Measurements from ENCODE around the gene LPAR5. TPM values are rescaled to one million over a fixed set of nuclear protein-coding genes. Genes with fewer than 3 reads are reported as not detected.

The LPAR5 gene
- total RNA-seq, 1 donor from 2014 or later: 0.73 TPM

GRCh38 chr12:6650832-6651231, 15.1 kb upstream of the LPAR5 start:
- peaks cover 5% of the 10 kb centered on the region for H3K4me1 ChIP-seq (ENCODE audit: insufficient read depth, low read length)

GRCh38 chr12:6647083-6647604, 11.4 kb upstream of the LPAR5 start, which contains the start of gene ACRBP:
Gene ACRBP (minus strand): TSS chr12:6647432. CDS start chr12:6647366, 66 bp downstream.
- Mint-ChIP-seq H3K9me3 (ENCODE audit: unreplicated experiment) (peaks cover 53% of the 10 kb centered on the region), H3K27ac (ENCODE audit: unreplicated experiment) (peak within 1 kb of the TSS; percentile 72), H3K4me3 (ENCODE audit: unreplicated experiment) (no peak within 1 kb of the TSS), H3K4me1 (ENCODE audit: low read depth, unreplicated experiment) (no peaks in the 10 kb centered on the region), H3K27me3 (ENCODE audit: low read depth, unreplicated experiment) (peaks cover 4% of the 10 kb centered on the region), H3K36me3 (ENCODE audit: low read depth, unreplicated experiment) (peaks cover 53% of the 10 kb centered on the region)
- Histone ChIP-seq H3K9ac (ENCODE audit: low read length) (peak within 1 kb of the TSS; percentile 55), H3K36me3 (ENCODE audit: insufficient read depth, low read length) (peaks cover 10% of the 10 kb centered on the region), H3K9me3 (ENCODE audit: insufficient read depth, low read depth, low read length) (peaks cover 18% of the 10 kb centered on the region), H2AFZ (ENCODE audit: low read depth, low read length) (peak within 1 kb of the TSS; percentile 47), H3K79me2 (ENCODE audit: insufficient read depth, low read length) (no peaks in the 10 kb centered on the region), H3K27me3 (ENCODE audit: insufficient read depth, low read length) (no peaks in the 10 kb centered on the region), H3K4me2 (ENCODE audit: low read length) (peak within 1 kb of the TSS; percentile 86), H3K27ac (ENCODE audit: low read depth, low read length) (no peak within 1 kb of the TSS), H4K20me1 (ENCODE audit: insufficient read depth, low read length) (no peaks in the 10 kb centered on the region), H3K4me3 (ENCODE audit: insufficient read depth, low read depth, low read length) (peak within 1 kb of the TSS; percentile 51), H3K4me1 (ENCODE audit: insufficient read depth, low read length) (peaks cover 5% of the 10 kb centered on the region)
- no peak for TF ChIP-seq CTCF (IDR thresholded peaks at IDR 0.05; ENCODE audit: insufficient read depth, low read depth, low read length)
- no peak for TF ChIP-seq EZH2 (IDR thresholded peaks at IDR 0.05; ENCODE audit: insufficient read depth, low read length)
- DNase-seq (ENCODE audit: low read depth) (peak; percentile 35), FAIRE-seq (no peak)

More at GRCh38 chr12:6650832-6651231, 15.1 kb upstream of the LPAR5 start:
- H3K27me3 Mint-ChIP-seq (ENCODE audit: low read depth, unreplicated experiment): peaks cover 1% of the 10 kb centered on the region
- no peaks in the 10 kb centered on the region for H4K20me1 ChIP-seq (ENCODE audit: insufficient read depth, low read length)
- H3K27ac Mint-ChIP-seq (ENCODE audit: unreplicated experiment): no peak overlapping the region
- no peak overlapping the region for H3K4me2 ChIP-seq (ENCODE audit: low read length)
- DNase-seq (ENCODE audit: low read depth) (no peak), FAIRE-seq (no peak)
- no peak overlapping the region for H3K4me3 Mint-ChIP-seq (ENCODE audit: unreplicated experiment)
- H3K4me1 Mint-ChIP-seq (ENCODE audit: low read depth, unreplicated experiment): no peaks in the 10 kb centered on the region
- no peak overlapping the region for H3K9ac ChIP-seq (ENCODE audit: low read length)
- H3K9me3 Mint-ChIP-seq (ENCODE audit: unreplicated experiment): peaks cover 21% of the 10 kb centered on the region
- peaks cover 23% of the 10 kb centered on the region for H3K36me3 ChIP-seq (ENCODE audit: insufficient read depth, low read length)
- no peak overlapping the region for H3K27ac ChIP-seq (ENCODE audit: low read depth, low read length)
- H3K27me3 ChIP-seq (ENCODE audit: insufficient read depth, low read length): no peaks in the 10 kb centered on the region
- H2AFZ ChIP-seq (ENCODE audit: low read depth, low read length): no peak overlapping the region
- H3K36me3 Mint-ChIP-seq (ENCODE audit: low read depth, unreplicated experiment): peaks cover 54% of the 10 kb centered on the region
- H3K9me3 ChIP-seq (ENCODE audit: insufficient read depth, low read depth, low read length): no peaks in the 10 kb centered on the region
- TF ChIP-seq EZH2 (IDR thresholded peaks at IDR 0.05; ENCODE audit: insufficient read depth, low read length): no peak
- TF ChIP-seq CTCF (IDR thresholded peaks at IDR 0.05; ENCODE audit: insufficient read depth, low read depth, low read length): no peak
- no peak overlapping the region for H3K4me3 ChIP-seq (ENCODE audit: insufficient read depth, low read depth, low read length)
- no peaks in the 10 kb centered on the region for H3K79me2 ChIP-seq (ENCODE audit: insufficient read depth, low read length)
